ENCODE results near the gene LELP1. TPM values are rescaled to one million over a fixed set of nuclear protein-coding genes. Genes with fewer than 3 reads are reported as not detected.

Gene LELP1
- total and polyA plus RNA-seq, 9 of the 15 experiments (the other 6 are each of a cell fraction or from before 2014, with no cell fraction given), result not detected

DNA sequence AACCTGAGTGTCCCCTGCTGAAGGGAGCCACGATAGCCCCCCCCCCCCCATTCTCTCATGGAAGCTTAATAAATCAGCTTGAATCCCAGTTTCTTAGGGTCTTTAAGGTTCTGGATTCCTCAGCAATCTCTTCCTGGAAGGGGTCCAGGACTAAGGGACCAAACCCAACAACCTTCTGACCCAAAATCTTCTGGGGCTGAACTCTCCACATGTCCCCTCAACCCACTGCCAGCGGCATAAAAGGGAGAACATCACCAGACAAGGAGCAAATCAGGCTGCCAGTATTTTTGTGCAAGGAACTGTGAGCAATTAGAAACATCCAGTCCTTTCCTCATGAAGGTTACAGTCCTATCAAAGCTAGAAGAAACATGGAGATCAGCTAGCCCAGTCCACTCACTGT is 43.6 kb downstream of the LELP1 start:
- BruUV-seq (replicated peaks), result no TSS peak
- no peak for DNase-seq (ENCODE audit: extremely low read depth in 1 of 4, low spot score in 3 of 4)
- Histone ChIP-seq H3K27ac (ENCODE audit: extremely low read depth, low read depth, low read length) (no peak overlapping the region), H2AFZ (ENCODE audit: low read depth, low read length) (no peak overlapping the region), H3K79me2 (ENCODE audit: control insufficient read depth, insufficient read depth, low read length) (no peaks in the 10 kb centered on the region), H3K9ac (ENCODE audit: insufficient read depth in 1 of 2, low read depth in 2 of 2, low read length in 2 of 2) (no peak overlapping the region), H3K4me2 (ENCODE audit: insufficient read depth, low read length) (no peak overlapping the region), H3K27me3 (ENCODE audit: control insufficient read depth in 2 of 2, insufficient read depth in 2 of 2, low read length in 2 of 2) (peaks cover 2 to 5% of the 10 kb centered on the region in 2 experiments; a peak in 3 of 5 replicates), H3K4me3 (no peak overlapping the region), H3K9me3 (replicated peaks; ENCODE audit: control insufficient read depth, insufficient read depth, low read depth, low read length) (no peaks in the 10 kb centered on the region), H4K20me1 (replicated peaks; ENCODE audit: control insufficient read depth, insufficient read depth, low read length) (no peaks in the 10 kb centered on the region), H3K36me3 (ENCODE audit: control insufficient read depth, insufficient read depth, low read length) (no peaks in the 10 kb centered on the region), H3K4me1 (replicated peaks in 1 of 2; ENCODE audit: control insufficient read depth in 2 of 2, insufficient read depth in 2 of 2, low read length in 2 of 2) (no peaks in the 10 kb centered on the region), H3K9me1 (ENCODE audit: control insufficient read depth, insufficient read depth, low read length) (no peaks in the 10 kb centered on the region)
- intact Hi-C loops (cut with micrococcal nuclease) (no loop called here), in situ Hi-C loops (cut with MboI) (no loop called here)
- WGBS (ENCODE audit: insufficient coverage, low coverage, missing lambda C conversion rate), result 0% methylated on average over 2 of the region's 2 CpGs
- ChIA-PET POLR2A (no interaction called here), CTCF (ENCODE audit: low intra/inter-chr PET ratio) (no interaction called here)
- TF ChIP-seq JUND (IDR thresholded peaks at IDR 0.05; ENCODE audit: borderline replicate concordance, low read depth, low read length), result no peak
- TF ChIP-seq JUND (tag; IDR thresholded peaks at IDR 0.05; ENCODE audit: borderline replicate concordance, low read depth, low read length), result no peak
- no peak for TF ChIP-seq TCFL5 (CRISPR knock-in tag; conservative IDR thresholded peaks at IDR 0.05)
- TF ChIP-seq, protein P1, sequence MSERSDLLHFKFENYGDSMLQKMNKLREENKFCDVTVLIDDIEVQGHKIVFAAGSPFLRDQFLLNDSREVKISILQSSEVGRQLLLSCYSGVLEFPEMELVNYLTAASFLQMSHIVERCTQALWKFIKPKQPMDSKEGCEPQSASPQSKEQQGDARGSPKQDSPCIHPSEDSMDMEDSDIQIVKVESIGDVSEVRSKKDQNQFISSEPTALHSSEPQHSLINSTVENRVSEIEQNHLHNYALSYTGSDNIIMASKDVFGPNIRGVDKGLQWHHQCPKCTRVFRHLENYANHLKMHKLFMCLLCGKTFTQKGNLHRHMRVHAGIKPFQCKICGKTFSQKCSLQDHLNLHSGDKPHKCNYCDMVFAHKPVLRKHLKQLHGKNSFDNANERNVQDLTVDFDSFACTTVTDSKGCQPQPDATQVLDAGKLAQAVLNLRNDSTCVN (CRISPR knock-in tag; IDR thresholded peaks at IDR 0.05), result no peak
- no peak for TF ChIP-seq ZNF668 (CRISPR knock-in tag; IDR thresholded peaks at IDR 0.05)
- no peak for TF ChIP-seq ELF2 (CRISPR knock-in tag; IDR thresholded peaks at IDR 0.05)
- no peak for TF ChIP-seq WHSC1 (IDR thresholded peaks at IDR 0.05; ENCODE audit: low read length)
- TF ChIP-seq SRSF7 (optimal IDR thresholded peaks at IDR 0.05; ENCODE audit: low read depth, low read length), result no peak
- FAIRE-seq, result no peak
- ATAC-seq, result no peak
